ENCODE measurements around the gene TMEM158.

DNA sequence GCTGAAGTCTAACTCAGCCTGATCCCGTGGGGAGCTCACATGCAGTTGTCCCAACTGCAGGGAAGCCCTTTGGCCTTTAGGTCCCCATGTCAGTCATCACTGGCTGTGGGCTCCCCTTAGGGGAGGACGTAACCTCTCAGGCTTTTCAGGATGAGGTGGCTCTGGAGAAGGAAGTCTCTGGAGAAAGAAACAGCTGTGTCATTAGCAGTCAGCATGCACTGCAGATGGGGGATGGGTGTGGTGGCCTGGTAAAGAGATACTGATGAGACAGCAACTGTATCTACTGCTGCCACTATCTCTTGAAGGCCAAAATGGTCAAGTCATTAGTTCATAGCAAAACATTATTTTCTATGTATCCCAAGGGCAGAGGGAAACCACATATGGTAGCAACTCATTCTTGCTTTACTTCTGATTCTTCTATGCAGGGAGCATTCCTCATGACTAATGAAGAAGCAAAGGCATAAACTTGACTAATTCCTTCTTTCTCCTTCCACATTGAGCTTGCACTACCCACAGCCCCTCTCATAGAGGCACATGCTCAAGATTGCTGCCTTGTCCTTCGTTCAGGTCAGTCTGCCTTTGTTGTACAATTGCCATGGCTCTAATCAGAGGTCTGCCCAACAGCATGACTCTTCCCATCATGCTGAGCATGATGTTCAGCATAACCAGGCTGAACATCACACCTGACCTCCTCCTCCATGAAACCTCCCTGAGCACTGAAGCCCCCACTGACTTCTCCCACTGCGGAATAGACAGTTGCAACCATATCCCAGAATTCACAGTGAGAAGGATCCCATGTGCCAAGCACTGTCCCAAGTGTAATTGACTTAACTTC, 47.8 kb upstream of the TMEM158 start:
- TF ChIP-seq, protein P1, sequence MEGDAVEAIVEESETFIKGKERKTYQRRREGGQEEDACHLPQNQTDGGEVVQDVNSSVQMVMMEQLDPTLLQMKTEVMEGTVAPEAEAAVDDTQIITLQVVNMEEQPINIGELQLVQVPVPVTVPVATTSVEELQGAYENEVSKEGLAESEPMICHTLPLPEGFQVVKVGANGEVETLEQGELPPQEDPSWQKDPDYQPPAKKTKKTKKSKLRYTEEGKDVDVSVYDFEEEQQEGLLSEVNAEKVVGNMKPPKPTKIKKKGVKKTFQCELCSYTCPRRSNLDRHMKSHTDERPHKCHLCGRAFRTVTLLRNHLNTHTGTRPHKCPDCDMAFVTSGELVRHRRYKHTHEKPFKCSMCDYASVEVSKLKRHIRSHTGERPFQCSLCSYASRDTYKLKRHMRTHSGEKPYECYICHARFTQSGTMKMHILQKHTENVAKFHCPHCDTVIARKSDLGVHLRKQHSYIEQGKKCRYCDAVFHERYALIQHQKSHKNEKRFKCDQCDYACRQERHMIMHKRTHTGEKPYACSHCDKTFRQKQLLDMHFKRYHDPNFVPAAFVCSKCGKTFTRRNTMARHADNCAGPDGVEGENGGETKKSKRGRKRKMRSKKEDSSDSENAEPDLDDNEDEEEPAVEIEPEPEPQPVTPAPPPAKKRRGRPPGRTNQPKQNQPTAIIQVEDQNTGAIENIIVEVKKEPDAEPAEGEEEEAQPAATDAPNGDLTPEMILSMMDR (IDR thresholded peaks at IDR 0.05), result no peak
- no peak for TF ChIP-seq POLR2A (IDR thresholded peaks at IDR 0.05)
